PC-9 (cell line): ENCODE data around the gene CFHR5.

Source experiments
- EZH2 ChIP-seq: fragments of 200-600 bp; sonication (generic); IDR thresholded peaks from 2 replicates; pipeline ENCODE4 v1.8.0; 2017; ENCODE audit warnings: antibody characterized with exemption, low read depth
- TF ChIP-seq, protein P1 (sequence below): fragments of 200-600 bp; sonication (generic); conservative IDR thresholded peaks from 2 replicates; pipeline ENCODE4 v1.6.1; 2017; ENCODE audit warnings: mixed run types, antibody characterized with exemption, mild to moderate bottlenecking, moderate library complexity

DNA sequence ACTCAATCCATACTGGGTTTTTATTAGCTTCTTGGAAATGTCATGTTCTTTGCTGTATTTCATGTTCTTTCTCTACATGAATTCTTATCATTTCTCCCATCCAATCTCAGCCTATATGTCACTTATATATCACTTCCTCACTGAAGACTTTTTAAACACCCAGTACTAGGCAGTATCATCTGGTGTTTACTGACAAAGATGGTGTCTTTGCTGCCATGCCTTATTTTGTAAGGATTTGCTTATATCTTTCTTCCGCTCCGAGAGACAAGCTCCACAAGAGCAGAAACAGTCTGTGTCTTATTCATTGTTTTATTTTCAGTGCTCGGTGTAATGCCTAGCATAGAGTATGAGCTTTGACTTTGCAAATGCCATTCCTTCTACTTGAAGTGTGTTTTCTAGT is 59.5 kb downstream of the CFHR5 start:
- no peak for TF ChIP-seq EZH2
- TF ChIP-seq, protein P1, sequence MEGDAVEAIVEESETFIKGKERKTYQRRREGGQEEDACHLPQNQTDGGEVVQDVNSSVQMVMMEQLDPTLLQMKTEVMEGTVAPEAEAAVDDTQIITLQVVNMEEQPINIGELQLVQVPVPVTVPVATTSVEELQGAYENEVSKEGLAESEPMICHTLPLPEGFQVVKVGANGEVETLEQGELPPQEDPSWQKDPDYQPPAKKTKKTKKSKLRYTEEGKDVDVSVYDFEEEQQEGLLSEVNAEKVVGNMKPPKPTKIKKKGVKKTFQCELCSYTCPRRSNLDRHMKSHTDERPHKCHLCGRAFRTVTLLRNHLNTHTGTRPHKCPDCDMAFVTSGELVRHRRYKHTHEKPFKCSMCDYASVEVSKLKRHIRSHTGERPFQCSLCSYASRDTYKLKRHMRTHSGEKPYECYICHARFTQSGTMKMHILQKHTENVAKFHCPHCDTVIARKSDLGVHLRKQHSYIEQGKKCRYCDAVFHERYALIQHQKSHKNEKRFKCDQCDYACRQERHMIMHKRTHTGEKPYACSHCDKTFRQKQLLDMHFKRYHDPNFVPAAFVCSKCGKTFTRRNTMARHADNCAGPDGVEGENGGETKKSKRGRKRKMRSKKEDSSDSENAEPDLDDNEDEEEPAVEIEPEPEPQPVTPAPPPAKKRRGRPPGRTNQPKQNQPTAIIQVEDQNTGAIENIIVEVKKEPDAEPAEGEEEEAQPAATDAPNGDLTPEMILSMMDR: no peak
